ENCODE results near the gene DGKH. TPM values are rescaled to one million over a fixed set of nuclear protein-coding genes. Genes with fewer than 3 reads are reported as not detected.

The DGKH gene
- total and polyA plus RNA-seq, 9 of the 15 experiments (the other 6 are each of a cell fraction or from before 2014, with no cell fraction given) = 0.38 to 4.4 (median 3.1) TPM

GRCh38 chr13:42039946-42040729 is 8.3 kb upstream of the DGKH start (continued):
- TF ChIP-seq, protein P1, sequence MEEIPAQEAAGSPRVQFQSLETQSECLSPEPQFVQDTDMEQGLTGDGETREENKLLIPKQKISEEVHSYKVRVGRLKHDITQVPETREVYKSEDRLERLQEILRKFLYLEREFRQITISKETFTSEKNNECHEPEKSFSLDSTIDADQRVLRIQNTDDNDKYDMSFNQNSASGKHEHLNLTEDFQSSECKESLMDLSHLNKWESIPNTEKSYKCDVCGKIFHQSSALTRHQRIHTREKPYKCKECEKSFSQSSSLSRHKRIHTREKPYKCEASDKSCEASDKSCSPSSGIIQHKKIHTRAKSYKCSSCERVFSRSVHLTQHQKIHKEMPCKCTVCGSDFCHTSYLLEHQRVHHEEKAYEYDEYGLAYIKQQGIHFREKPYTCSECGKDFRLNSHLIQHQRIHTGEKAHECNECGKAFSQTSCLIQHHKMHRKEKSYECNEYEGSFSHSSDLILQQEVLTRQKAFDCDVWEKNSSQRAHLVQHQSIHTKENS (CRISPR knock-in tag; IDR thresholded peaks at IDR 0.05) = no peak
- TF ChIP-seq, protein P2, sequence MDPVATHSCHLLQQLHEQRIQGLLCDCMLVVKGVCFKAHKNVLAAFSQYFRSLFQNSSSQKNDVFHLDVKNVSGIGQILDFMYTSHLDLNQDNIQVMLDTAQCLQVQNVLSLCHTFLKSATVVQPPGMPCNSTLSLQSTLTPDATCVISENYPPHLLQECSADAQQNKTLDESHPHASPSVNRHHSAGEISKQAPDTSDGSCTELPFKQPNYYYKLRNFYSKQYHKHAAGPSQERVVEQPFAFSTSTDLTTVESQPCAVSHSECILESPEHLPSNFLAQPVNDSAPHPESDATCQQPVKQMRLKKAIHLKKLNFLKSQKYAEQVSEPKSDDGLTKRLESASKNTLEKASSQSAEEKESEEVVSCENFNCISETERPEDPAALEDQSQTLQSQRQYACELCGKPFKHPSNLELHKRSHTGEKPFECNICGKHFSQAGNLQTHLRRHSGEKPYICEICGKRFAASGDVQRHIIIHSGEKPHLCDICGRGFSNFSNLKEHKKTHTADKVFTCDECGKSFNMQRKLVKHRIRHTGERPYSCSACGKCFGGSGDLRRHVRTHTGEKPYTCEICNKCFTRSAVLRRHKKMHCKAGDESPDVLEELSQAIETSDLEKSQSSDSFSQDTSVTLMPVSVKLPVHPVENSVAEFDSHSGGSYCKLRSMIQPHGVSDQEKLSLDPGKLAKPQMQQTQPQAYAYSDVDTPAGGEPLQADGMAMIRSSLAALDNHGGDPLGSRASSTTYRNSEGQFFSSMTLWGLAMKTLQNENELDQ (CRISPR knock-in tag; IDR thresholded peaks at IDR 0.05; ENCODE audit: borderline replicate concordance) = no peak
- TF ChIP-seq ETV6 (IDR thresholded peaks at IDR 0.05; ENCODE audit: borderline replicate concordance in 1 of 2, low read depth in 2 of 2, low read length in 1 of 2) (no peak), ETV6 (CRISPR knock-in tag; IDR thresholded peaks at IDR 0.05; ENCODE audit: borderline replicate concordance) (no peak), C11orf30 (IDR thresholded peaks at IDR 0.05; ENCODE audit: low read depth) (no peak), HNRNPK (IDR thresholded peaks at IDR 0.05; ENCODE audit: low read depth, low read length, poor library complexity, severe bottlenecking) (peak; percentile 67), TFAM (CRISPR knock-in tag; conservative IDR thresholded peaks at IDR 0.05) (no peak), BHLHE40 (IDR thresholded peaks at IDR 0.05; ENCODE audit: low read length) (peak; percentile 78), SRF (CRISPR knock-in tag; IDR thresholded peaks at IDR 0.05) (peak; percentile 82 to 85; a peak in 2 of 4 replicates), ZBTB17 (CRISPR knock-in tag; IDR thresholded peaks at IDR 0.05) (no peak), ZNF165 (CRISPR knock-in tag; IDR thresholded peaks at IDR 0.05; ENCODE audit: borderline replicate concordance) (no peak), NFE2L1 (tag; IDR thresholded peaks at IDR 0.05; ENCODE audit: borderline replicate concordance, low read depth) (no peak), RBM25 (IDR thresholded peaks at IDR 0.05; ENCODE audit: low read depth, low read length, severe bottlenecking) (peak; percentile 25), RAD21 (CRISPR knock-in tag; conservative IDR thresholded peaks at IDR 0.05 in 1 of 2, IDR thresholded peaks at IDR 0.05 in 1 of 2) (peak in 1 of 2 experiments; percentile 8; a peak in 1 of 4 replicates)
- TF ChIP-seq, protein P3, sequence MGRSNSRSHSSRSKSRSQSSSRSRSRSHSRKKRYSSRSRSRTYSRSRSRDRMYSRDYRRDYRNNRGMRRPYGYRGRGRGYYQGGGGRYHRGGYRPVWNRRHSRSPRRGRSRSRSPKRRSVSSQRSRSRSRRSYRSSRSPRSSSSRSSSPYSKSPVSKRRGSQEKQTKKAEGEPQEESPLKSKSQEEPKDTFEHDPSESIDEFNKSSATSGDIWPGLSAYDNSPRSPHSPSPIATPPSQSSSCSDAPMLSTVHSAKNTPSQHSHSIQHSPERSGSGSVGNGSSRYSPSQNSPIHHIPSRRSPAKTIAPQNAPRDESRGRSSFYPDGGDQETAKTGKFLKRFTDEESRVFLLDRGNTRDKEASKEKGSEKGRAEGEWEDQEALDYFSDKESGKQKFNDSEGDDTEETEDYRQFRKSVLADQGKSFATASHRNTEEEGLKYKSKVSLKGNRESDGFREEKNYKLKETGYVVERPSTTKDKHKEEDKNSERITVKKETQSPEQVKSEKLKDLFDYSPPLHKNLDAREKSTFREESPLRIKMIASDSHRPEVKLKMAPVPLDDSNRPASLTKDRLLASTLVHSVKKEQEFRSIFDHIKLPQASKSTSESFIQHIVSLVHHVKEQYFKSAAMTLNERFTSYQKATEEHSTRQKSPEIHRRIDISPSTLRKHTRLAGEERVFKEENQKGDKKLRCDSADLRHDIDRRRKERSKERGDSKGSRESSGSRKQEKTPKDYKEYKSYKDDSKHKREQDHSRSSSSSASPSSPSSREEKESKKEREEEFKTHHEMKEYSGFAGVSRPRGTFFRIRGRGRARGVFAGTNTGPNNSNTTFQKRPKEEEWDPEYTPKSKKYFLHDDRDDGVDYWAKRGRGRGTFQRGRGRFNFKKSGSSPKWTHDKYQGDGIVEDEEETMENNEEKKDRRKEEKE (IDR thresholded peaks at IDR 0.05; ENCODE audit: borderline replicate concordance in 1 of 2, control insufficient read depth in 1 of 2, low read depth in 2 of 2, low read length in 1 of 2) = no peak
- TF ChIP-seq, protein P4, sequence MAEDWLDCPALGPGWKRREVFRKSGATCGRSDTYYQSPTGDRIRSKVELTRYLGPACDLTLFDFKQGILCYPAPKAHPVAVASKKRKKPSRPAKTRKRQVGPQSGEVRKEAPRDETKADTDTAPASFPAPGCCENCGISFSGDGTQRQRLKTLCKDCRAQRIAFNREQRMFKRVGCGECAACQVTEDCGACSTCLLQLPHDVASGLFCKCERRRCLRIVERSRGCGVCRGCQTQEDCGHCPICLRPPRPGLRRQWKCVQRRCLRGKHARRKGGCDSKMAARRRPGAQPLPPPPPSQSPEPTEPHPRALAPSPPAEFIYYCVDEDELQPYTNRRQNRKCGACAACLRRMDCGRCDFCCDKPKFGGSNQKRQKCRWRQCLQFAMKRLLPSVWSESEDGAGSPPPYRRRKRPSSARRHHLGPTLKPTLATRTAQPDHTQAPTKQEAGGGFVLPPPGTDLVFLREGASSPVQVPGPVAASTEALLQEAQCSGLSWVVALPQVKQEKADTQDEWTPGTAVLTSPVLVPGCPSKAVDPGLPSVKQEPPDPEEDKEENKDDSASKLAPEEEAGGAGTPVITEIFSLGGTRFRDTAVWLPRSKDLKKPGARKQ (CRISPR knock-in tag; IDR thresholded peaks at IDR 0.05) = no peak

Measured in K562 (cell line).